C1 segment of cervical spinal cord (tissue), 14 donors: ENCODE data around the gene EXOSC10.
"Not testable (repeated sequence)": the region's sequence is repeated elsewhere in the genome, so short reads cannot be mapped to it uniquely, and the experiment has no call there.

Source experiments
- DNase-seq, 14 donors: peaks; one replicate each; lab custom pipeline; 2025; lab: John Stamatoyannopoulos, UW

EXOSC10 gene

DNA sequence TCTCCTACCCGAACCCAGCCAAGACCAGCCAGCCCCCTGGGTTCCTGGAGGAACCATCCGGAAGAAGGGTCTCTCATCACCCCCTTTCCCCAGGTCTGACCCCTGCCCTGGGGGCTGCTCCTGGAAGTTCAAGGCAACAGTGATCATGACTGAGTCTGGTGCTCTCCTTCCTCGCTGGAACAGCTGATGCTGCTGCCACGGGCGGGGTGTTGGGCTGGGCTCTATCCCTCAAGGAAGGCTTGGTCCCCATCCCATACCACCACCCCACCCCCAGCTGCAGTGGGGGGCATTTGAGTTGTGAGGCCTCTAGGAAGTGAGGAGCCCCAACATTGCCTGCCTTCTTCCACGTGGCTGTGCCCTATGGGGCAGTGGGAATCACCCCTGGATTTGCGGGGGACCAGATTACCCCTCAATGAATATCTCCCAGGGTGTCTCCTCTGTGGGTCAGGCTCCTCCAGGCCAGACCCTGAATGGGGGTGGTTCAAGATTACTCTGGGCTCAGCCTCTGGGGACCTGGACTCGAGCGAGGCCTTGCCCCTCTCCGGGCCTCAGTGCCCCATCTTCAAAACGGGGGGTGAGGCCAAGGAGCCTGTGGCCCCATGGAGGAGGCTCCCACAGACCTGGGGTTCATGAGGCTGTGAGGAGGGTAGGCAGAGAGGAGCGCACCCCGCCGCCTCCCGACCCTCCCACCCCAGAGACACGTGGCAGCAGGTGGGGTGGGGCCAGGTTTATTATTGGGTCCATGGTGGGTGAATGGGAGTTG is 55.4 kb downstream of the EXOSC10 start:
- DNase-seq: no peak

DNA sequence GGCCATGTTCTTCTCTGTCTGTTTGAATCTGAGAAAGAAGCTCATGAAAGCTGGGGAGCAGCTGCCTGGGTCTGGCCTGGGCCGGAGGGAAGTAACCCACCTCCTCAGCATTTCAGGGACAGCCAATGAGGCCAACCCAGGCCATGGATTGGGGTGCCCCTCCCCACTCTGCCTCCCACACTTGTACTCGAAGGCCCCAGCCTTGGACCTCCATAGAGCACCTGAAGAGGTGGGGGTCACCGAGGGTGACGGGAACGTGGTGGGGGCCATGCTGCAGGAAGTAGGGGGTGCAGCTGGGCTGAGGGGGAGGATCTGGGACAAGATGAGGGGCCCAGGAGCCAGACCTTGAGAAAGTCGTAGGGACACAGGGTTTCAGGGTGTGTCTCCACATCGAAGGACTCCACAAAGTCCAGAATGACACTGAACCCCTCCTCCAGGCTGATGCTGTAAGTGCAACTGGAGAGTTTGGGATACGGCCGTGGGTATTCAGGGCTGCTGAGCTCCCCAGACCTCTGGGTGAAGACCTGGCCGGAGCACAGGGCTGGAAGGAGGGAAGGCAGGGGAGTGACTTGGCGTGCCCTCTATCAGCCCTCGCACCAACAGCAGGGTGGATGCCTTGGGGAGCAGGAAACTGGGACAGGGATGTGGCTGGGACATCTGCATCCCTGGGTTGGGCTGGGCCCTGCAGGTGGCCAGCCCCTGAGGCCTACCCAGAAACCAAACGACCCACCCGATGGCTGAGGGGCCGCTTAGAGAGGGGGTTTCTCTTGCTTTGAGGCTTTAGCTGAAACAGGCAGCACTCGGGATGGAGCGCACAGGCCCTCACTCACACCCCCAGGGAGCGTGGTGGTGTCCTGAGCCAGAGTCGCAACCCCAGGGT is 56.4 kb downstream of the EXOSC10 start:
- no peak for DNase-seq

DNA sequence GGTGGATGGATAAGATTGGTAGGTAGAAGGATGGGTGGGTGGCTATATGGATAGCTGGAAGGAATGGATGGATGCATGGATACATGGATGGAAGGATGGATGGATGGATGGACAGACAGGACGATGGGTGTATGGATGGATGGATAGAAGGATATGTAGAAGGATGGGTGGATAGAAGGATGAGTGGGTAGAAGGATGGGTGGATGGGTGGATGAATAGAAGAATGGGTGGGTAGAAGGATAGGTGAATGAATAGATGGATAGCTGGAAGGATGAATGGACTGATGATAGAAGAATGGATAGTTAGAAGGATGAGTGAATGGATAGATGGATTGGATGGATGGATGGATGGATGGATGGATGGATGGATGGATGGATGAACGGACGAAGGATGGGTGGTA is 57.6 kb downstream of the EXOSC10 start:
- no peak for DNase-seq

DNA sequence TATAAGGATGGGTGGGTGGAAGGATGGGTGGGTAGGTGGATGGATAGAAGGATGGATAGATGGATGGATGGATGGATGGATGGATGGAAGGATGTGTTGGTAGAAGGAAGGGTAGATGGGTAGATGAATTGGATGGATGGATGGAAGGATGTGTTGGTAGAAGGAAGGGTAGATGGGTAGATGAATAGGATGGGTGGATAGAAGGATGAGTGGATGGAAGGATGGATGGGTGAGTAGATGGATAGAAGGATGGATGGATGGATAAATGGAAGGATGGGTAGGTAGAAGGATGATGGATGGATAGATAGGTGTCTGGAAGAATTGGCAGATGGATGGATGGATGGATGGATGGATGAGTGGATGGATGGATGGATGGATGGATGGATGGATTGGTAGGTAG is 58.6 kb downstream of the EXOSC10 start:
- DNase-seq: no peak

DNA sequence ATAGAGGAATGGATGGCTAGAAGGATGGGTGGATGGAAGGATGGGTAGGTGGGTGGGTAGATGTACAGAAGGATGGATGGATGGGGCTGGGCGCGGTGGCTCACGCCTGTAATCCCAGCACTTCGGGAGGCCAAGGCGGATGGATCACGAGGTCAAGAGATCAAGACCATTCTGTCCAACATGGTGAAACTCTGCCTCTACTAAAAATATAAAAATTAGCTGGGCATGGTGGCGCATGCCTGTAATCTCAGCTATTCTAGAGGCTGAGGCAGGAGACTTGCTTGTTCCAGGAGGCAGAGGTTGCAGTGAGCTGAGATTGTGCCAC is 59.6 kb downstream of the EXOSC10 start:
- DNase-seq: not testable (repeated sequence)

DNA sequence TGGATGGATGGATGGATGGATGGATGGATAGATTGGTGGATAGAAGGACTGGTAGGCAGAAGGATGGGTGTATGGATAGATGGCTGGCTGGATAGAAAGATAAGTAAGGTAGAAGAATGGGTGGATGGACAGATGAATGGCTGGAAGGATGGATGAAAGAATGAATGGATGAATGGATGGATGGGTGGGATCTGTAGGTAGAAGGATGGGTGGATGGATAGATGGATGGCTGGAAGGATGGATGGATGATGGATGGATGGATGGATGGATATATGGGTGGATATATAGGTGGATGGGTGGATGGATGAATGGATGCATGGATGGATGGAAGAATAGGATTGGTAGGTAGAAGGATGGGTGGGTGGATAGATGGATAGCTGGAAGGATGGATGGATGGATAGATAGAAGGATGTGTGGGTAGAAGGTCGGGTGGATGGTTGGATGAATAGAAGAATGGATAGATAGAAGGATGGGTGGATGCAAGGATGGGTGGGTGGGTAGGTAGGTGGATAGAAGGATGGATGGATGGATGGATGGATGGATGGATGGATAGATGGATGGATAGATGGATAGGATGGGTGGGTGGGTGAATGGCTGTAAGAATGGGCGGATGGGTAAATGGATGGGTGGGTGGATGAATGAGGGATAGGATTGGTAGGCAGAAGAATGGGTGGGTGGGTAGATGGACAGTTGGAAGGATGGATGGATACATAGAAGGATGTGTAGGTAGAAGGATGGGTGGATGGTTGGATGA is 60.1 kb downstream of the EXOSC10 start:
- no peak for DNase-seq

DNA sequence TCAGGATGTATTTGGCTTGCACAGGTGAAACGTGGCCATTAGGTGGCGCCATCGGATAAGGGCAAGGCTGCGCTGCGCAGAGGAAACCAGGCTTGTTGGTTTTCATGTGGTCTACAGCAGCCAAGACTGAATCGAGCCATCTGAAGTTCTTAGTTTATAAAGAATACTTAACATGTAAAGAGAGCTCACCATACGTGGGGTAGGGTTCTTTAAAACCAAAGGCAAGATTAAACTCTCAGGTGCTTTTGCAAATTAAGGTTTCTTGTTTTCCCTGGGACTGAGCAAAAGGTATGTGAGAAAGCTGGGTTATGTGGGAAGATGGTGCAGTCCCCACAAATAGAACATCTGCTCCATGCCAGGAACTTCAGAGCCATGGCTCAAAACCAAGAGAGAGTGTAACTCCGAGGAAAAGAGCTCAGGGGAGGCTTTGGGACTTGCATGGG is 61.9 kb downstream of the EXOSC10 start:
- DNase-seq: peak in 13 of 14 donors; percentile 17 to 79 (median 68)

DNA sequence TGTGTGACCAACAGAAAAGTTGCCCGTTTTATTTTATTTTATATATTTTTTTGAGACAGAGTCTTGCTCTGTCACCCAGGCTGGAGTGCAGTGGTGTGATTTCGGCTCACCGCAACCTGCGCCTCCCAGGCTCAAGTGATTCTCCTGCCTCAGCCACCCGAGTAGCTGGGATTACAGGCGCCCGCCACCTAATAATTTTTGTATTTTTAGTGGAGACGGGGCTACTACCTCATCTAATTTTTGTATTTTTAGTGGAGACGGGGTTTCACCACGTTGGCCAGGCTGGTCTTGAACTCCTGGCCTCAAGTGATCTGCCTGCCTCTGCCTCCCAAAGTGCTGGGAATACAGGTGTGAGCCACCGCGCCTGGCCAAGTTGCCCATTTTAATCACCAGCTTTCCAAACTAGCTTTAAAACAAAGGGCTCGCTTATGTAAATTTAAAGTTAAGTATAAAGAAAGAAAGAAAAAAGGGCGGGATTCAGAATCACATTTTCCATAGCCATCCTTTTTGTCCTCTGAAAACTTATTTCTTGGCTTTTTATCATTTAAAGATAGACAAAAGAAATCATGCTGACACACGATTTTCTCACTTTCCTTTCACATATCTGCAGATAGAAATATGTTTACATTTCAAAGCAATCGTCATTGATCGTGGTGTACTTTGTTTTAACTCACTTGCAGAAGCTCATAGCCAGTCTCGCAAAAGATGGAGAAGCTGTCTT is 62.5 kb downstream of the EXOSC10 start:
- not testable (repeated sequence) for DNase-seq

DNA sequence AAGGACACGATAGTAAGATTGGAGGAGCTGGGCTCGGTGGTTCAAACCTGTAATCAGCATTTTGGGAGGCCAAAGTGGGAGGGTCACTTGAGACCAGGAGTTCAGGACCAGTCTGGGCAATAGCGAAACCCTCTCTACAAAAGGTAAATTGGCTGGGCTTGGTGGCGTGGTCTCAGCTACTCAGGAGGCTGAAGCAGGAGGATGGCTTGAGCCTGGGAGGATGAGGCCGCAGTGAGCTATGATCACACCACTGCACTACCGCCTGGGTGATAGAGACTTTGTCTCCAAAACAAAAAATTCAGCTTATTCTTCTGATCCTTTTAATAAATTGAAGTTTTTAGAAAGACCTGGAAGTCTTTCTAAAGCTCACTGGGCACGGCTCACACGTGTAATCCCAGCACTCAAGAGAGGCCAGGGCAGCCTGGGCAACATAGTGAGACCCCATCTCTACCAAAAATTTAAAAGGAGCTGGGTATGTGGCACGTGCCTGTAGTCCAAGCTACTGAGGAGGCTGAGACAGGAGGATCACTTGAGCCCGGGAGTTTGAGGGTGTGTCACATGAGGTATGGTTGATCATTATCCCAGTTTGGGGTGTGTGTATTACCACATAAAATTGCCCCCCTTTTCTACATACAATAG is 67.9 kb downstream of the EXOSC10 start:
- DNase-seq: no peak

DNA sequence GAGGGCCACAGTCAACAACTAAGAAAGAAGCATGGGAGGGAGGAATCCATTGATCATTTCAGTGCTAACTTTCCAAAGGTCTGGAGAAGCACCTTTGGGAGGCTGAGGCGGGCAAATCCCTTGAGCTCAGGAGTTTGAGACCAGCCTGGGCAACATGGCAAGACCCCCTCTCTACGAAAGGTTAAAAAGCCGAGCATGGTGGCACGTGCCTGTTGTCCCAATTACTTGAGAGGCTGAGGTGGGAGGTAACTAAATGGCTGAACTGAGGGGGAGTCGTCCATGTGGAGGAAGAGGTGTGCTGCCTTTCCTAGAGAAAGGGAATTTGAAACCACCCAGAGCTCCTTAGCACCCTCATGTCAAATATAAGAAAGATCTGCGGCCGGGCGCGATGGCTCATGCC is 68.8 kb downstream of the EXOSC10 start:
- DNase-seq: no peak

DNA sequence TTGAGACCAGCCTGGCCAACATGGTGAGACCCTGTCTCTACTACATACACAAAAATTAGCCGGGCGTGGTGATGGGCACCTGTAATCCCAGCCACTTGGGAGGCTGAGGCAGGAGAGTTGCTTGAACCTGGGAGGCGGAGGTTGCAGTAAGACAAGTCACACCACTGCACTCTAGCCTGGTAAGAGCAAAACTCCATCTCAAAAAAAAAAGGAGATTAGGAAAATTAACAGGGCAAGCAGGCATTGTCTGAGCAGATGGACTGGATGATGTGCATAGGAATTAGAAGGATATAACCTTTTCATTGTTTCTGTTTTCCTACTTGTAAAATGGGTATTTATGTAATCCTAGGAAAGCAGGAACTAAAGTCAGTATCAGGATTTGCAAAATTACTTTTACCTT is 71.7 kb downstream of the EXOSC10 start:
- no peak for DNase-seq

DNA sequence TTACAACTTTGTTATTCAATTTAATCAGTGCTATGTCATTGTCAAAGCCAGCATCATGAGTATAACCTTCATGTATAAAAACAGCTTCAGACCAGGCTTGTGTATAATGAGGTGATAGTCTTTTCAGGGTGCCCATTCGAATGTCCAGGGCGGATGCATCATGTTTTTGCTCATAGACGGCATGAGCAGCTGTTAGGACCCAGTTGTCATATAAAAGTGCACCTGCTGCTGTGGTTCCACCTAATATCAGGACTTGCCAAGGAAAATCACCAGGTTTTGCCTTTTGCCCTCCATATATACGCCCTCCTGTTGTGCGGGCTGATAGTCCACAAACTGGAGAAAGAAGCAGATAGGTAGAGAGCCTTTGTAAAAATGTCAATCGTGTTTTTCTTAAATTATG is 72.4 kb downstream of the EXOSC10 start:
- DNase-seq: no peak

DNA sequence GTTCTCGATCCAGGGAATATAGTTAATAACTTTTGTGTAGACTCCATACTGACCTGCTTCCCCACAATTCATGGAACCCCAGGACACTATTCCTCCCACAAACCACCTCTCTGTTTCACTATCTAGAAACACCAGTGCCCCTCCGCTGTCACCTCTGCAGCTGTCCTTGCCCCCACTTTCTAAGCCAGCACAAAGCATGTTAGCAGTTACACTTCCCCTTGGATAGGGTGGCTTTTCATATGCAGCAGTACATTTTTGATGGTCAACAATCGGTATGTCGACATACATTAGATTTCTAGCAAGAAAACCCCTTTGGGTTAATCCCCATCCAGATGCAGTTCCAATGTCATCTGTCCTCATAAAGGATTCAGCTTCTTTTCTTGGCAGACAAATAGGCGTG is 72.8 kb downstream of the EXOSC10 start:
- no peak for DNase-seq

DNA sequence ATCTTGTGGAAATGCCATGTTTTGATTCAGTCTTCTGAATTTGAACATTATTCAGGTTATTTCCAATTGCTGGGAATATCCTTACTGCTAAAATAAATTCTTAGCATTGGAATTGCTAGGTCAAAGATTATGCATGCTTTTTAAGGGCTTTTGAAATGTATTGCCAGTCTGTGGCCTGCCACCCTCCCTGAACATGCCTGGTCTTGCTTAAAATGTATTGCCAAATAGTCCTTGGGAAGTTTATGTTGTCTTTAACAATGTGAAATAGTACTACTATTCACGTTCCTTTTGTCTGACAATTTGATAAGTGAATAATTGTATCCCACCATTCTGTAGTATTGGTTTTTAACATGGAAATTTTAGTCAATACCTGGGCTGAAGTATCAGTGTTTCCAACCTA is 73.6 kb downstream of the EXOSC10 start:
- no peak for DNase-seq

DNA sequence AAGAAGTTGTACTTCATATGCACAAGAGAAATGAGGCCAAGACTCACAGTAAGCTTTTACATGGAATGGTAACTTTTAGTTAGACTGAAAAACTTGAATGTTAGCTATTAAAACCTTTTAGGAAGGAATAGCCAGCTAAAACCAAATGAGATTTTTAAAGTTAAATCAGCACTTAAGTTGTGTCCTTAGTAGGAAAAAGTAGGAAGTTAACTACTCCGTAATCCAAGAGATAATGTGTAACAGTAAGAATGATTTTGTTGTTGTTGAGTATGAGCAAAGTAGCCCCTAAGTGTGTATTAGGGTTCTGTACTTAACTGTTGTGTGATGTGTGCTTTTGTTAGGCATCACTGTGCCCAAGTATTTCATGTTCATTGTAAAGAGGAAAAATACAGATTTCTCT is 74.1 kb downstream of the EXOSC10 start:
- no peak for DNase-seq

DNA sequence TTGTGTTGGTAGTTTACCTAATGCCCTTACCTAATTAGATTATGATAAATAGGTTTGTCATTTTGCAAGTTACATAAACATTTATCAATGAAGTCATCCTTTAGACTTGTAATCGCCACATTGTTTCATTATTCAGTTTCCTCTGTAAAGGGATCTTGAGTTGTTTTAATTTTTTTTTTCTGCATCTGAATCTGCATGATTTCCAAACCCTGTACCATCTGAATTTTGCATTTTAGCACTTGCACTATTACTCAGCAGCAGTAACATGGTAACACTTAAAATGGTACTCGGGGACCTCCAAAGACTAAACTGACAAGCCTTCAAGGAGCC is 74.8 kb downstream of the EXOSC10 start:
- no peak for DNase-seq

DNA sequence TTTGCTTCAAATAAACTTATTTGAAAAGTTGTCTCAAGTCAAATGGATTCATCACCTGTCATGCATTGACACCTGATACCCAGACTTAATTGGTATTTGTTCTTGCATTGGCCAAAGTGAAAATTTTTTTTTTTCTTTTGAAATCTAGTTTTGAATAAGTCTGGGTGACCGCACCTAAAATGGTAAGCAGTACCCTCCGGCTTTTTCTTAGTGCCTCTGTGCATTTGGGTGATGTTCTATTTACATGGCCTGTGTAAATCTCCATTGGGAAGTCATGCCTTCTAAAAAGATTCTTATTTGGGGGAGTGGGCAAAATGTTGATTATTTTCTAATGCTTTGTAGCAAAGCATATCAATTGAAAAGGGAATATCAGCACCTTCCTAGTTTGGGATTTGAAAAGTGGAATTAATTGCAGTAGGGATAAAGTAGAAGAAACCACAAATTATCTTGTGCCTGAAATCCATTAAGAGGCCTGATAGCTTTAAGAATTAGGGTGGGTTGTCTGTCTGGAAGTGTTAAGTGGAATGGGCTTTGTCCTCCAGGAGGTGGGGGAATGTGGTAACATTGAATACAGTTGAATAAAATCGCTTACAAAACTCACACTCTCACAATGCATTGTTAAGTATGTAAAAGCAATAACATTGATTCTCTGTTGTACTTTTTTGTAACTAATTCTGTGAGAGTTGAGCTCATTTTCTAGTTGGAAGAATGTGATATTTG is 75.4 kb downstream of the EXOSC10 start:
- DNase-seq: no peak

DNA sequence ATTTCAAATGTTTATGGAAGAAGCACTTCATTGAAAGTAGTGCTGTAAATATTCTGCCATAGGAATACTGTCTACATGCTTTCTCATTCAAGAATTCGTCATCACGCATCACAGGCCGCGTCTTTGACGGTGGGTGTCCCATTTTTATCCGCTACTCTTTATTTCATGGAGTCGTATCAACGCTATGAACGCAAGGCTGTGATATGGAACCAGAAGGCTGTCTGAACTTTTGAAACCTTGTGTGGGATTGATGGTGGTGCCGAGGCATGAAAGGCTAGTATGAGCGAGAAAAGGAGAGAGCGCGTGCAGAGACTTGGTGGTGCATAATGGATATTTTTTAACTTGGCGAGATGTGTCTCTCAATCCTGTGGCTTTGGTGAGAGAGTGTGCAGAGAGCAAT is 76.5 kb downstream of the EXOSC10 start:
- DNase-seq: no peak

DNA sequence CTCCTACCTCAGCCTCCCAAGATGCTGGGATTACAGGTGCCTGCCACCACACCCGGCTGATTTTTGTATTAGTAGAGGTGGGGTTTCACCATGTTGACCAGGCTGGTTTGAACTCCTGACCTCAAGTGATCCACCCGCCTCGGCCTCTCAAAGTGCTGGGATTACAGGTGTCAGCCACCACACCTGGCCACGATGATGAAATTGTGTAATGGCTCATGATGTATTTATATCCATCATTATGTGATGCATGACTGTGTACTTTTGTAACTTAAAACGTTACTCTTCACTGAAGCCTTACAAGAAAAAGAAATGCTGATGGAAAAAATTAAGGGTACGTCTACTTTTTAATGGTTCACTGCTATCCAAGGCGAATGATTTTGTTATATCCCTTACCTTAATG is 79.7 kb downstream of the EXOSC10 start:
- no peak for DNase-seq

DNA sequence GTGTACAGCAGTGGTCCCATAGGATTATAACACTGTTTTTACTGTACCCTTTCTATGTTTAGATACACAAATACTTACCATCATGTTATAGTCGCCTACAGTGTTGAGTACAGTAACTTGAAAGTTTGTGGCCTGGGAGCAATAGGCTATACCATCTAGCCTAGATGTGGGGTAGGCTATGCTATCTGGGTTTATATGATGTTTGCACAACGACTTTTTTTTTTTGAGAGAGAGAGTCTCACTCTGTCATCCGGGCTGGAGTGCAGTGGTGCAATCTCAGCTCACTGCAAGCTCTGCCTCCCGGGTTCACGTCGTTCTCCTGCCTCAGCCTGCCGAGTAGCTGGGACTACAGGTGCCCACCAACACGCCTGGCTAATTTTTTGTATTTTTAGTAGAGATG is 80.3 kb downstream of the EXOSC10 start:
- not testable (repeated sequence) for DNase-seq
